Measurements from ENCODE around the gene VPS13D.

- no peak for TF ChIP-seq TCF7L2 (IDR thresholded peaks at IDR 0.05; ENCODE audit: low read depth, low read length)
- no peak for TF ChIP-seq POLR2AphosphoS5 (IDR thresholded peaks at IDR 0.05; ENCODE audit: low read depth, low read length)
- no peak for TF ChIP-seq CTCF (IDR thresholded peaks at IDR 0.05)
Observed at GRCh38 chr1:12505639-12506280, 275.9 kb downstream of the VPS13D start.

All from Panc1 (cell line).